Right ventricle myocardium superior (tissue), 1 donor: ENCODE measurements around the gene MCU. TPM values are rescaled to one million over a fixed set of nuclear protein-coding genes. Genes with fewer than 3 reads are reported as not detected.

ENCODE experiments used
- ATAC-seq: fragments of 200-7000 bp; cut with Tn5 transposase; one replicate; pipeline ENCODE4 v1.9.1; 2020; ENCODE audit warnings: mild to moderate bottlenecking; ENCODE audit not compliant: poor library complexity
- DNase-seq: peaks from one replicate; pipeline ENCODE4 v3.0.0-alpha.2; 2020
- intact Hi-C: fragments of 100-400 bp; cut with DNase I; formaldehyde crosslinking; loops from one replicate; pipeline ENCODE4 v1.11.2; 2022
- total RNA-seq: library from RNA; stranded (reverse); fragmentation: NEBNext Ultra II Directional; extraction: Animal tissue kit (Norgen Biotek cat#: 25700); gene quantifications from one replicate; pipeline ENCODE4 v1.2.1, GENCODE V29; 2021
- donor health status: DM: no; HTN: yes; CAD: no; lungs with severe emphysema.

The MCU gene
- total RNA-seq, 1 donor from 2014 or later, result 11.3 TPM

GRCh38 chr10:72784551-72785351 is 92.8 kb downstream of the MCU start:
- intact Hi-C loops, result no loop called here
- ATAC-seq, result peak; percentile 75
- DNase-seq, result peak; percentile 53

- no peak for DNase-seq
- ATAC-seq, result no peak
- intact Hi-C loops, result no loop called here
Observed at GRCh38 chr10:72785409-72785808, 93.5 kb downstream of the MCU start.

- intact Hi-C loops, result no loop called here
- DNase-seq (no peak), ATAC-seq (peak; percentile 38)
Observed at GRCh38 chr10:72790216-72790990, 98.5 kb downstream of the MCU start.

GRCh38 chr10:72792288-72792687 is 100.3 kb downstream of the MCU start:
- intact Hi-C loops, result no loop called here
- DNase-seq (no peak), ATAC-seq (no peak)

GRCh38 chr10:72793752-72794151 is 101.8 kb downstream of the MCU start:
- intact Hi-C loops, result no loop called here
- ATAC-seq, result no peak
- no peak for DNase-seq

GRCh38 chr10:72794260-72794659 is 102.3 kb downstream of the MCU start:
- DNase-seq (no peak), ATAC-seq (no peak)
- intact Hi-C loops, result no loop called here

- intact Hi-C loops, result no loop called here
- ATAC-seq (no peak), DNase-seq (no peak)
Observed at GRCh38 chr10:72796042-72796441, 104.1 kb downstream of the MCU start.

GRCh38 chr10:72796538-72796937 is 104.6 kb downstream of the MCU start:
- intact Hi-C loops, result no loop called here
- no peak for ATAC-seq
- DNase-seq, result no peak

GRCh38 chr10:72800000-72800740 is 108.2 kb downstream of the MCU start:
- intact Hi-C loops, result no loop called here
- no peak for ATAC-seq
- no peak for DNase-seq

GRCh38 chr10:72800741-72801092 is 108.8 kb downstream of the MCU start:
- ATAC-seq, result no peak
- no peak for DNase-seq
- intact Hi-C loops, result no loop called here

GRCh38 chr10:72801263-72801868 is 109.4 kb downstream of the MCU start:
- intact Hi-C loops, result no loop called here
- no peak for DNase-seq
- no peak for ATAC-seq

- DNase-seq (no peak), ATAC-seq (peak; percentile 48)
- intact Hi-C loops, result no loop called here
Observed at GRCh38 chr10:72802332-72802731, 110.4 kb downstream of the MCU start.

GRCh38 chr10:72802763-72803505 is 111.0 kb downstream of the MCU start:
- DNase-seq (no peak), ATAC-seq (no peak)
- intact Hi-C loops, result no loop called here

- no peak for DNase-seq
- no peak for ATAC-seq
- intact Hi-C loops, result no loop called here
Observed at GRCh38 chr10:72808001-72808400, 116.1 kb downstream of the MCU start.

GRCh38 chr10:72809006-72809405 is 117.1 kb downstream of the MCU start:
- intact Hi-C loops, result no loop called here
- DNase-seq (no peak), ATAC-seq (no peak)

- intact Hi-C loops, result no loop called here
- DNase-seq (no peak), ATAC-seq (no peak)
Observed at GRCh38 chr10:72810976-72811375, 119.0 kb downstream of the MCU start.

GRCh38 chr10:72812415-72812752 is 120.4 kb downstream of the MCU start:
- intact Hi-C loops, result no loop called here
- DNase-seq, result no peak
- ATAC-seq, result no peak

GRCh38 chr10:72812753-72813430 is 120.9 kb downstream of the MCU start:
- intact Hi-C loops, result no loop called here
- DNase-seq, result no peak
- ATAC-seq, result no peak
